H9 (cell line): Measurements from ENCODE around the gene ANKRD27. TPM values are rescaled to one million over a fixed set of nuclear protein-coding genes. Genes with fewer than 3 reads are reported as not detected.

ENCODE experiments used
- DNase-seq: peaks from one replicate; pipeline ENCODE4 v3.0.0-alpha.2; 2017
- H2AFZ ChIP-seq: one replicate; pipeline ENCODE4 v1.6.1; 2013; ENCODE audit warnings: mild to moderate bottlenecking, low read length, control low read depth, moderate library complexity
- H2AK5ac ChIP-seq: 2 replicates; pipeline ENCODE4 v1.6.1; 2013; ENCODE audit warnings: low read length, control low read depth, mixed read lengths; ENCODE audit not compliant: insufficient read length
- H2BK120ac ChIP-seq: one replicate; pipeline ENCODE4 v1.6.1; 2013; ENCODE audit warnings: low read depth, mild to moderate bottlenecking, low read length, control low read depth, inconsistent platforms; ENCODE audit not compliant: poor library complexity, severe bottlenecking
- H2BK12ac ChIP-seq: 2 replicates; pipeline ENCODE4 v1.6.1; 2013; ENCODE audit warnings: low read length, control low read depth, mixed read lengths, low read depth; ENCODE audit not compliant: insufficient read length
- H2BK15ac ChIP-seq: 2 replicates; pipeline ENCODE4 v1.6.1; 2013; ENCODE audit warnings: low read depth, low read length, control low read depth
- H2BK20ac ChIP-seq: one replicate; pipeline ENCODE4 v1.6.1; 2013; ENCODE audit warnings: low read depth, mild to moderate bottlenecking, low read length, control low read depth, inconsistent platforms; ENCODE audit not compliant: poor library complexity, severe bottlenecking
- H2BK5ac ChIP-seq: 2 replicates; pipeline ENCODE4 v1.6.1; 2013; ENCODE audit warnings: low read length, control low read depth, mixed read lengths; ENCODE audit not compliant: insufficient read length
- H3K14ac ChIP-seq: 2 replicates; pipeline ENCODE4 v1.6.1; 2013; ENCODE audit warnings: low read length, control low read depth; ENCODE audit not compliant: insufficient read depth
- H3K18ac ChIP-seq: 2 replicates; pipeline ENCODE4 v1.6.1; 2013; ENCODE audit warnings: low read depth, mild to moderate bottlenecking, mixed read lengths, low read length, control low read depth; ENCODE audit not compliant: insufficient read length
- H3K23ac ChIP-seq: 2 replicates; pipeline ENCODE4 v1.6.1; 2013; ENCODE audit warnings: low read length, control low read depth, mixed read lengths, low read depth; ENCODE audit not compliant: insufficient read length
- H3K23me2 ChIP-seq: 2 replicates; pipeline ENCODE4 v1.6.1; 2013; ENCODE audit warnings: low read depth, mild to moderate bottlenecking, mixed read lengths, low read length, control low read depth; ENCODE audit not compliant: insufficient read length, poor library complexity, severe bottlenecking
- H3K27ac ChIP-seq: 2 replicates; pipeline ENCODE4 v1.5.1; 2013; ENCODE audit warnings: low read length, control low read depth, mixed read lengths, low read depth; ENCODE audit not compliant: insufficient read length
- H3K27me3 ChIP-seq: 2 replicates; pipeline ENCODE4 v1.6.1; 2013; ENCODE audit warnings: low read length, control low read depth, inconsistent platforms; ENCODE audit not compliant: insufficient read depth
- H3K4ac ChIP-seq: 2 replicates; pipeline ENCODE4 v1.6.1; 2013; ENCODE audit warnings: low read depth, mild to moderate bottlenecking, control low read depth, inconsistent platforms, low read length, moderate library complexity
- H3K4me1 ChIP-seq: 2 replicates; pipeline ENCODE4 v1.6.1; 2013; ENCODE audit warnings: low read length, control low read depth, inconsistent platforms; ENCODE audit not compliant: insufficient read depth
- H3K4me2 ChIP-seq: 2 replicates; pipeline ENCODE4 v1.6.1; 2013; ENCODE audit warnings: low read length, control low read depth, mixed read lengths; ENCODE audit not compliant: insufficient read length, insufficient read depth
- H3K56ac ChIP-seq: 2 replicates; pipeline ENCODE4 v1.6.1; 2013; ENCODE audit warnings: low read depth, mild to moderate bottlenecking, mixed read lengths, low read length, control low read depth; ENCODE audit not compliant: insufficient read length
- H3K79me1 ChIP-seq: 2 replicates; pipeline ENCODE4 v1.6.1; 2013; ENCODE audit warnings: low read depth, mild to moderate bottlenecking, moderate library complexity, low read length, control low read depth, inconsistent platforms; ENCODE audit not compliant: insufficient read depth, poor library complexity, severe bottlenecking
- H3K79me2 ChIP-seq: 2 replicates; pipeline ENCODE4 v1.6.1; 2013; ENCODE audit warnings: low read length, control low read depth, inconsistent platforms; ENCODE audit not compliant: insufficient read depth
- H3K9ac ChIP-seq: 2 replicates; pipeline ENCODE4 v1.6.1; 2013; ENCODE audit warnings: low read length, control low read depth, mixed read lengths; ENCODE audit not compliant: insufficient read length; ENCODE audit errors: extremely low read depth
- H3K9me3 ChIP-seq: one replicate; pipeline ENCODE4 v1.6.1; 2013; ENCODE audit warnings: low read depth, low read length, inconsistent platforms; ENCODE audit not compliant: control insufficient read depth
- H3T11ph ChIP-seq: one replicate; pipeline ENCODE4 v1.6.1; 2013; ENCODE audit warnings: mild to moderate bottlenecking, low read length, control low read depth, inconsistent platforms
- H4K20me1 ChIP-seq: one replicate; pipeline ENCODE4 v1.6.1; 2013; ENCODE audit not compliant: control insufficient read depth, insufficient read length, insufficient read depth
- H4K5ac ChIP-seq: 2 replicates; pipeline ENCODE4 v1.6.1; 2013; ENCODE audit warnings: low read depth, mild to moderate bottlenecking, mixed read lengths, low read length, control low read depth; ENCODE audit not compliant: insufficient read length
- H4K8ac ChIP-seq: replicated peaks from 2 replicates; pipeline ENCODE4 v1.6.1; 2013; ENCODE audit warnings: low read length, control low read depth, mixed read lengths, low read depth; ENCODE audit not compliant: insufficient read length
- H4K91ac ChIP-seq: 2 replicates; pipeline ENCODE4 v1.6.1; 2013; ENCODE audit warnings: low read depth, mild to moderate bottlenecking, moderate library complexity, mixed read lengths, low read length, control low read depth; ENCODE audit not compliant: insufficient read length
- H3K27ac Mint-ChIP-seq, 3 experiments: 2 replicates in 2 of 3; 3 replicates in 1 of 3; pipeline ENCODE4 v1.8.0; 2020 to 2021; ENCODE audit warnings: mixed read lengths in 3 of 3, mild to moderate bottlenecking in 1 of 3, moderate library complexity in 1 of 3
- H3K27me3 Mint-ChIP-seq: 2 replicates; pipeline ENCODE4 v1.8.0; 2021; ENCODE audit warnings: low read depth, mild to moderate bottlenecking, moderate library complexity, mixed read lengths
- H3K36me3 Mint-ChIP-seq, 3 experiments: 2 replicates in 2 of 3; 3 replicates in 1 of 3; pipeline ENCODE4 v1.8.0; 2020 to 2021; ENCODE audit warnings: low read depth in 3 of 3, mixed read lengths in 3 of 3; ENCODE audit not compliant: insufficient read depth in 1 of 3
- H3K4me1 Mint-ChIP-seq, 2 experiments: 2 replicates each; pipeline ENCODE4 v1.8.0; 2020; ENCODE audit warnings: mixed read lengths in 2 of 2
- H3K4me3 Mint-ChIP-seq, 2 experiments: 2 replicates in 1 of 2; 3 replicates in 1 of 2; pipeline ENCODE4 v1.8.0; 2020 to 2021; ENCODE audit warnings: mild to moderate bottlenecking in 2 of 2, mixed read lengths in 2 of 2, moderate library complexity in 1 of 2
- H3K9me3 Mint-ChIP-seq, 2 experiments: 2 replicates in 1 of 2; 3 replicates in 1 of 2; pipeline ENCODE4 v1.8.0; 2020; ENCODE audit warnings: mild to moderate bottlenecking in 2 of 2, mixed read lengths in 2 of 2, moderate library complexity in 1 of 2
- WGBS: extraction: QIAGEN DNeasy Blood & Tissue Kit; methylation state at CpG from one replicate; pipeline ENCODE4 v1.1.7; 2013; ENCODE audit warnings: missing lambda C conversion rate, low lambda C conversion rate, mixed read lengths; ENCODE audit not compliant: insufficient read length; ENCODE audit errors: extremely low coverage; 5-methylcytosine and 5-hydroxymethylcytosine counted together
- total RNA-seq: library from RNA; stranded (reverse); gene quantifications from 2 replicates; pipeline ENCODE4 v1.2.1, GENCODE V29; 2021
- TF ChIP-seq, protein P1 (sequence below): fragments of 200-600 bp; sonication (generic); conservative IDR thresholded peaks from 3 replicates; pipeline ENCODE4 v1.8.0; 2021; ENCODE audit warnings: antibody characterized with exemption, mild to moderate bottlenecking

The ANKRD27 gene
- total RNA-seq, 1 experiment from 2014 or later, result 40.7 TPM

DNA sequence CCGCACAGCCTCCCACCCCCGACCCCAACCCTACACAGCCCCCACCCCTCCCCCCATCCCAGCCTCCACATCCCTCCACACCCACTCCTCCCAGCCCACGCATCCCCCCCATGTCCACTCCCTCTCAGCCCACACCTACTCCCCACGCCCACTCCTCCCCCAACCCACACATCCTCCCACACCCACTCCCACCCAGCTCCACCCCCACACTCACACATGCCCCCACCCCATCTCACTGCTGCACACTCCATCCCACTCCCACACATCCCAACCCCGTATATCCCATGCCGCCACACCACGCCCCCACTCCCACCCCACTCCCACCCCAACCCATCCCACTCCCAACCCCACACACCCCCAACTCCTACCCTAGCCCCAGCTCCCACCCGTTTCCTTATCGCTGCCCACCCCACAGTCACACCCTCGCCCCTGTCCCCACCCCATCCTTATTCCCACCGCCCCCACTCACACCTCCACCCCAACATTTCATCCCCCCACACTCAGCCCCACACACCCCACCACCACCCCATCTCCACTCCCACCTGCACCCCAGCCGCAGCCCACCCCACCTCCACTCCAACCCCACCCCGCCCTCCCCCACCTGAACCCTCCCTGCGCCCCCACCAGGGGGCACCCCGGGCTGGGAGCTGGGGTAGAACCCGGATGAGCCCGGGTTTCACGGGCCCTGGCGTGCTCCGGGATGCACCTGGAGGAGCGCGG, 45.4 kb upstream of the ANKRD27 start:
- H3K79me1 ChIP-seq, result no peaks in the 10 kb centered on the region
- H2BK5ac ChIP-seq, result no peak overlapping the region
- H2AFZ ChIP-seq, result no peak overlapping the region
- no peak overlapping the region for H3K23ac ChIP-seq
- no peak overlapping the region for H3K4ac ChIP-seq
- DNase-seq, result no peak
- peaks cover 0 to 2% (median 0%) of the 10 kb centered on the region in 3 experiments; a peak in 3 of 7 replicates for H3K36me3 Mint-ChIP-seq
- no peak overlapping the region for H3K4me2 ChIP-seq
- no peaks in the 10 kb centered on the region for H3K23me2 ChIP-seq
- H2BK15ac ChIP-seq, result no peak overlapping the region
- no peak overlapping the region for H2BK20ac ChIP-seq
- H3K4me3 Mint-ChIP-seq, result no peak overlapping the region
- no peaks in the 10 kb centered on the region for H3K27me3 ChIP-seq
- H3K4me1 ChIP-seq, result no peaks in the 10 kb centered on the region
- peaks cover 5 to 11% of the 10 kb centered on the region in 2 experiments for H3K4me1 Mint-ChIP-seq
- H4K5ac ChIP-seq, result no peak overlapping the region
- H4K91ac ChIP-seq, result no peak overlapping the region
- H3K9ac ChIP-seq, result no peak overlapping the region
- no peaks in the 10 kb centered on the region for H3K79me2 ChIP-seq
- H3K18ac ChIP-seq, result no peak overlapping the region
- H4K8ac ChIP-seq, result no peak overlapping the region
- TF ChIP-seq, protein P1, sequence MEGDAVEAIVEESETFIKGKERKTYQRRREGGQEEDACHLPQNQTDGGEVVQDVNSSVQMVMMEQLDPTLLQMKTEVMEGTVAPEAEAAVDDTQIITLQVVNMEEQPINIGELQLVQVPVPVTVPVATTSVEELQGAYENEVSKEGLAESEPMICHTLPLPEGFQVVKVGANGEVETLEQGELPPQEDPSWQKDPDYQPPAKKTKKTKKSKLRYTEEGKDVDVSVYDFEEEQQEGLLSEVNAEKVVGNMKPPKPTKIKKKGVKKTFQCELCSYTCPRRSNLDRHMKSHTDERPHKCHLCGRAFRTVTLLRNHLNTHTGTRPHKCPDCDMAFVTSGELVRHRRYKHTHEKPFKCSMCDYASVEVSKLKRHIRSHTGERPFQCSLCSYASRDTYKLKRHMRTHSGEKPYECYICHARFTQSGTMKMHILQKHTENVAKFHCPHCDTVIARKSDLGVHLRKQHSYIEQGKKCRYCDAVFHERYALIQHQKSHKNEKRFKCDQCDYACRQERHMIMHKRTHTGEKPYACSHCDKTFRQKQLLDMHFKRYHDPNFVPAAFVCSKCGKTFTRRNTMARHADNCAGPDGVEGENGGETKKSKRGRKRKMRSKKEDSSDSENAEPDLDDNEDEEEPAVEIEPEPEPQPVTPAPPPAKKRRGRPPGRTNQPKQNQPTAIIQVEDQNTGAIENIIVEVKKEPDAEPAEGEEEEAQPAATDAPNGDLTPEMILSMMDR, result peak; percentile 31; the same call in 2 of the 3 replicates
- no peak overlapping the region for H2BK12ac ChIP-seq
- H2BK120ac ChIP-seq, result no peak overlapping the region
- no peak overlapping the region for H3T11ph ChIP-seq
- no peaks in the 10 kb centered on the region for H3K9me3 ChIP-seq
- peaks cover under 1% of the 10 kb centered on the region; the same call in 1 of the 2 replicates for H3K27me3 Mint-ChIP-seq
- H3K14ac ChIP-seq, result no peak overlapping the region
- no peak overlapping the region for H3K56ac ChIP-seq
- no peak overlapping the region for H3K27ac ChIP-seq
- H3K9me3 Mint-ChIP-seq, result peaks cover 0 to 5% of the 10 kb centered on the region in 2 experiments; a peak in 1 of 5 replicates
- no peak overlapping the region for H3K27ac Mint-ChIP-seq
- H4K20me1 ChIP-seq, result no peaks in the 10 kb centered on the region
- no peak overlapping the region for H2AK5ac ChIP-seq
- 100% methylated on average over 1 of the region's 22 CpGs for WGBS
